NAMALWA (cell line): ENCODE results near the gene PLCG2.
"Not testable (repeated sequence)": the region's sequence is repeated elsewhere in the genome, so short reads cannot be mapped to it uniquely, and the experiment has no call there.

Experiments used
- DNase-seq: peaks from one replicate; pipeline ENCODE4 v3.0.0-alpha.2; 2015; ENCODE audit warnings: low spot score

The PLCG2 gene

DNA sequence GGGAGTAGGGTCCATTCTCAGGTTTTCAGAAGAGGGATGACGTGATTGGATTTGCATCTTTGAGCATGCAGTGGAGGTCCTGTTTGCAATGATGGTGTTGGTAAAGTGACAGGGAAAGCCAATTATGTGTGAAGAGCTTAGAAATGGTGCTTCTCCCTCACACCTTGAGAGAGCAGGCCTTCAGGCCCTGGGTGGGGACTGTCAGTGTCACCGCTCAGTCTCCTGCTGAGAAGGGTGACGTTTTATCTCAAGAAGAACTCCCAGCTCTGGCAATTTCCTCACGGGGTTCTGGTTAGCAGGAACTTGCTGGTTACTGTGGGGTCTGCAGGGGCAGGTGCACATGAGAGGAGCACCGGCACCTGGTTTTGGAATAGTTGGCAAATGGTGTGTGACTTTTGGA, 11.2 kb downstream of the PLCG2 start:
- DNase-seq: no peak

DNA sequence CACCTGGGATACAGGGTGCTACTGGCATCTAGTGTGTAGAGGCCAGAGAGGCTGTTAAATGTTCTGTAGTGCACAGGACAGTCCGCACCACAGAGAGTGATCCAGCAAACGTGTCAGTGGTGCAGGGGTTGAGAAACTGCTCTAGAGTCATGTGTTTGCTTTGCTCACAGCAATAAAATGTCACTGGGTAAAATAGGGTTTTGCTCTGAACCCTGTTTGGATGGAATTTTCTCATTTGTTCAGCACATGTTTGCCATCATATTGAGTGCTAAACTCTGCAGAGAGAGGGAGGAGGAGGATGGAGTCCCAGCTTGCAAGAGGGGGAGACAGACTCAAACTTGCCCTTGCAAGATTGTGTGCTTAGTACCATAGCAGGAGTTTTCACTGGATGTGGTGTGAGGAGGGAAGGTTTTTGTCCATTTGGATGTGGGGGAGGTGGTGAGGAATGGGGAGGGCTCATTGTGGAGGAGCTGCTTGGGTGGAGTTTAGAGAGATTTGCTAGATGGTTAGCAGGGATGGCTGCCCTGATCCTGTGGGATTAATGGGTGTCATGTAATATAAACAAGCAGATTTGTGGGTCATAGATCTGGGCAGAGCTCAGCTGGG, 11.8 kb downstream of the PLCG2 start:
- no peak for DNase-seq

DNA sequence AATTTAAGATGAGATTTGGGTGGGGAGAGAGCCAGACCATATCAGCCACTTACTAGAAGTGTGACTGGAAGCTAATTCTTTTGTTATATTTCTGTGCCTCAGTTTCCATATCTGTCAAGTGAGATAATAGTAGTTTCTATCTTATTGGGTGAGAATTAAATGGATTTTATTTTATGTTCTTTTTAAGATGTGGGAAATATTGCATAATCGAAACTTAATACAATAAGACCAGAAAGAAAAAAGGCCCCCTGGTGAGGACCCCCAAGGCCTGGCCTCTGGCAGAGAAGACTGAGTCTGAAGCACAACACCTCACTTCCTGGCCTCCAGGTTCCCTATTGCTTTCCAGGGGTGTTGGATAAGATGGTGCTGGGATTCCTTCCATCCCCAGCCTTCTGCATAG, 13.7 kb downstream of the PLCG2 start:
- no peak for DNase-seq

DNA sequence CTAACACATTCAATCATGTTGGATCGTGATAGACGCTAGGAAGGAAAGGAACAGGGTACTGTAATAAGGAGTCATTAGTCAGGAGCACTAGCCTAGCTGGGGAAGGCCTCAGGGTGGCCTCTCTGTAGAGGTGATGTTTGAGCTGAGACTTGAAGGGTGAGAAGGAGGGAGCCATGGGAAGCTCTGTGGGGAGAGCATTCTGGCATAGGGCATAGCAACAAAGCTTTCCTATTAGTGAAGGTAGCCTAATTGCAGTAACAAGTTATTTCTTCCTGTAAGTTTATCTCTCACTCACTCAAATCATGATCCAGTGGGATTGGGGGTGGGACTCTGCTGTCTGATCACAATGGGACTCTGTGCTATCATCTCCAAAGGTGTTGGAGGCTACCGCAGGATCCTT, 16.1 kb downstream of the PLCG2 start:
- no peak for DNase-seq

DNA sequence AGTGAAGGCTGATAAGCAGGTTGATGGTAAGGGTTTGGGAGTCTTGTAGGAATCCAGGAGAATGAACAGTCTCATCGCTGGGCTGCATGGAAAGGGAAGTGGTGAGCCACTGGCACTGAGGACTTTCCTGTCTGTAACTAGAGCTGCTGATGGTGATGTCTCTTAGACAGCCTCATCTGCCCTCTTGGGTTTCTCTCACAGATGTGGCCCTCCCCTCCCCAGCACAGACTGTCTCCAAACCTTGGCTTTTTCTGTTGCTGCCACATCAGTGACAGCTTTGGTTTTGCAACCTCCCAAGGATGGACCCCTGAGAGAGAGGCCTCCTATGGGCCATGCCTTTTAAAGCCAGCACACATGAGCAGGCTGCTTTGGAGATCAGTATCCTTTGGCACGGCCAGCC, 16.9 kb downstream of the PLCG2 start:
- peak; percentile 61 for DNase-seq

DNA sequence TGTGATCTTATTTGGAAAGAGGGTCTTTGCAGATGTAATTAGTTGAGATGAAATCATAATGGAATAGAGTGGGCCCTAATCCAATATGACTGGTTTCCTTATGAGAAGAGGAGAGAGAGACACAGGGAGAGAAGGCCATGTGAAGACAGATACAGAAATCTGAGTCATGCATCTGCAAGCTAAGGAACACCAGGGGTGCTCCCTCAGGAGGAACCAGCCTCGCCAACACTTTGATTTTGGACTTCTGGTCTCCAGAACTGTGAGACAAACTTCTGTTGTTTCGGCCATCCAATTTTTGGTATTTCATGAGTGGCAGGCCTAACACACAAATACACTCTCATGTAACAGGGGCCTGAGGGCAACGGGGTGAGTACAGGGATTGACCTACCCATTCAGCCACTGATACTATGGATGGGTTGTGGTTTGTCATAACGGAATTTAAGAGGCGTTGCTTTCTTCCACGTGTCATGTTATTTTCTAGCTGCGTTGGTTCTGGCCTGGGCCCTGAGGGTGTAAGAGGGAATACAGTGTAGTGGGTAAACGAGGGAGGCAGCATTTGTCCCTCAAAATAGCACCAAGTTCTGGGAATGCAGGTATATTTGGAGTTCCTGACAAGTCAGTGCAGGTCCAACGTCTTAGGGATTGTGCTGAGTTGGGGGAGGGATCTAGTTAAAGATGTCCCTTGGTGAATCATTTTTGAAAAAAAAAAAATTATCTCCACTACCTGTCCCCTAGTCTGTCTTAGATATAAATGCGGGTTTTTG, 17.7 kb downstream of the PLCG2 start:
- peak; percentile 24 for DNase-seq

DNA sequence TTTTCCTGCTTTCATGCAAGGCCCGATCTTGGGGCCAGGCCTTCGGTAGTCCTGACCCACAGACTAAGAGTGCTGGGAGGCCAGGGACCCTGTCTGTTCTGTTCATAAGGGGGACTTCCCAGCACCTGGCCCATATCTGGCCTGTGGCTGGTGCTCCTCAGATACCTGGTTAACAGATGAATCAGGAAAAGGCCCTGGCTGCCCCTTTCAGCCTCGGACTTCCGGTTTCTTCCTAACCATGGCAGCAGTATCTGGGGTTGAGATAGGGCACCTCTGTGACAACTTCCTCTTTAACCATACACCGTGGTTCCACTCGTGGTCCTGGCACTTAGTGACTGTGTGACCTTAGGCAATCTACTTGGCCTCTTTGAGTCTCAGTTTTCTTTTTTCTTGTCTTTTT, 18.4 kb downstream of the PLCG2 start:
- peak; percentile 76 for DNase-seq

DNA sequence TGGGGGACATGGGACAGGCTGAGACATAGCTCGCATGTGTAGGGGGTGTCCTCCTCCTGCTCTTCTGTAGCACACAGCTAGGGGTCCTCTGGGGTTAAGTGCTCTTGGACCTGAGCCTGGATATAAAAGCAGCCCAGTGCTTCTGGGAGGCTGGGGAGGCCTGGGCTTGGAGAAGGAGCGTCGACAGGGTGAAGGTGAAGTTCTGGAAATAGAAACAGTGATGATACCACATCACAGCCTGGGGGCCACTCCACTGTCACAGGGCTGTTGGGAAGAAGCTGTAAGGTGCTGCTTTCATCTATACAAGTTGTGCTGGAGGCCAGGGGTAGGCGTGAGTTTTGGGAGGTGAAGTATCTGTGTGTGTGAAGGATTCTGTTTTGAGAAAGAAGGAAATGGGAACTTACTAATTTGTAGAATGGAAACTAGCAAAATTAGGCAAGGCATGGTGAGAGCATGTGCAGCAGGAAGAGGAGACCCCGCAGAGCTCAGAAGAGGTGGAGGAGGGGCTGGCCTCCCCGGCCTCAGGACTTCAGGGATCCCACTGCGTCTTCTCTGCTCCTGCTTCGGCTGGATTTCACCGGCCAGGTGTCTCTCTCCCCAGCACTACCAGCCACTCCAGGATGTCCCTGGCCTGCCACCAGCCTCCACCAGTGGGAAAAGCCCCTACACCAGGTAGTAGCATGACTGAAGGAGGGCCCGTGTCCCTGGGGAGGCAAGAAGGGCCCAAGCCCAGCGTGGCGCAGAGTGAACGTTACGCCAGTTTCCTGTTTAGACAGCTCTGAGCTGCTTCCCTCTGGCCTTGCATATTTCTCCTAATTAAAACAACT, 19.4 kb downstream of the PLCG2 start:
- peak; percentile 91 for DNase-seq

DNA sequence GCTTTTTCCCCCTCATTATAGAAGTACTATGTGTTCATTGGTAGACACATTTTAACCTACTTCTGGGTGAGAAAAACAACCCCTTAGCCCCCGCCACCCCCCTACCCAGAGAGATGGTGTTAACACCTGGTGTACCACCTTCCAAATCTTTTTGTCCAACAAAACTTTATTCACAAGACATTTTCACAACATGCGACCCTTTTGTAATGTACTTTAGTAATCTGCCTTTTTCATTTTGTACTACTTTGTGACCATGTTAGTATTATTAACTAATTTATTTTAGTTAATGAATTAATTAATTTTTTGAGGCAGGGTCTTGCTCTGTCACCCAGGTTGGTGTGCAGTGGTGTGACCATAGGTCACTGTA, 20.0 kb downstream of the PLCG2 start:
- no peak for DNase-seq

DNA sequence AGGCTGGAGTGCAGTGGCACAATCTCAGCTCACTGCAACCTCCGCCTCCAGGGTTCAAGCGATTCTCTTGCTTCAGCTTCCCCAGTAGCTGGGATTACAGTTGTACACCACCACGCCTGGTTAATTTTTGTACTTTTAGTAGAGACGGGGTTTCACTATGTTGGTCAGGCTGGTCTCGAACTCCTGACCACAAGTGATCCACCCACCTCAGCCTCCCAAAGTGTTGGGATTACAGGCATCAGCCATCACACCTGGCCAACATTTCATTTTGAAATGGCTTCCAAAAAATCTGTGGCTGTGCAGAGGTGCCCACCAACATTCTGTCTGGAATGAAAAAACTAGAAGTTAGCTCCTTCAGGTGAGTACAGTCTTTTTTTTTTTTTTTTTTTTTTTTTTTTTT, 22.6 kb downstream of the PLCG2 start:
- DNase-seq: not testable (repeated sequence)

DNA sequence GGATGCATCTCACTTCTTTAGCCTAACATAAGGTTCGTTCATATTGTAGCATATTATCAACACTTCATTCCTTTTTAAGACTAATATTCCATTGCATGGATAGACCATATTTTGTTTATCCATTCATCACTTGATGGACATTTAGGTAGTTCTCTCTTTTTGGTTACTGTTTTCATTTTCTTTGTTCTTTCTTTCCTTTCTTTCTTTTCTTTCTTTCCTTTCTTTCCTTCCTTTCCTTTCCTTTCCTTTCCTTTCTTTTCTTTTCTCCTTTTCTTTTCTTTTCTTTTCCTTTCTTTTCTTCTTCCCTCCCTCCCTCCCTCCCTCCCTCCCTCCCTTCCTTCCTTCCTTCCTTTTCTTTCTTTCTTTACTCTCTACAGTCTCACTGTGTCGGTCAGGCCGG, 24.2 kb downstream of the PLCG2 start:
- DNase-seq: no peak

DNA sequence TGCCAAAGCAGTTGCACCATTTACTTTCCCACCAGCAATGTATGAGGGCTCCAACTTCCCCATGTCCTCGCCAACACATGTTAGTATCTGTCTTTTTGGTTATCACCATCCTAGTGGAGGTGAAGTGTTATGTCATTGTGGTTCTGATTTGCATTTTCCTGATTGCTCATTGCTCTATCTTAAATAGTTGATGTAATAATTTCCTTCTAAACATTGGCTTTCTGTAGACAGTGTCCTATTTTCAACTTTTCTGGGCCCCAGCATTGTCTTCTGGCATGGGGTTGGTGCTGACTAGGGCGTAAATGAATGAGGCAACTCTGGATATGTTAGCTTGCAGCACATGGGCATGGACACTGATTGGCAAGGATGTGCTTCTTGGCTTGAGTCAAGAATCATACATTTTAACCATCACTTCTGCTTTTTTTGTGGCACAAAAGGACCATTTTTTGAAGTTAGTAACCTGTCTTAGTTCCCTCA, 25.1 kb downstream of the PLCG2 start:
- DNase-seq: peak; percentile 71

DNA sequence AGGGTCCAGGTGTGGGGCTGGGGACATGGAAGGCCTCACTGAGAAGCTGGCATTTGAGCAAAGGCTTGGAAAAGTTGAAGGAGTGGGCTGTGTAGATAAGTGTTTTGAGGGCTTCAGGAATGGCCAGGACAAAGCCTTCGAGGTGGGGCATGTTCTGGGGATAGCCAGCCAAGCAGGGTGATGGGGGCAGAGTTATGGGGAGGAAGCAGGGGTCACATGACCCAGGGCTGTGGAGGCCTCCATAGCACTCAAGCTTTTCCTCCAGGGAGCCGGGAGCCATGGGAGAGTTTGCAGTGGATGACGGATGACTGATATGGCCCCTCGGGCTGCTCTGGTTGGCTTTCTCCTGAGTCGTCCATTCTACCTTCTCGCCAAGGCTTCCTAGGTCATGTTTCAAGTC, 27.6 kb downstream of the PLCG2 start:
- no peak for DNase-seq

DNA sequence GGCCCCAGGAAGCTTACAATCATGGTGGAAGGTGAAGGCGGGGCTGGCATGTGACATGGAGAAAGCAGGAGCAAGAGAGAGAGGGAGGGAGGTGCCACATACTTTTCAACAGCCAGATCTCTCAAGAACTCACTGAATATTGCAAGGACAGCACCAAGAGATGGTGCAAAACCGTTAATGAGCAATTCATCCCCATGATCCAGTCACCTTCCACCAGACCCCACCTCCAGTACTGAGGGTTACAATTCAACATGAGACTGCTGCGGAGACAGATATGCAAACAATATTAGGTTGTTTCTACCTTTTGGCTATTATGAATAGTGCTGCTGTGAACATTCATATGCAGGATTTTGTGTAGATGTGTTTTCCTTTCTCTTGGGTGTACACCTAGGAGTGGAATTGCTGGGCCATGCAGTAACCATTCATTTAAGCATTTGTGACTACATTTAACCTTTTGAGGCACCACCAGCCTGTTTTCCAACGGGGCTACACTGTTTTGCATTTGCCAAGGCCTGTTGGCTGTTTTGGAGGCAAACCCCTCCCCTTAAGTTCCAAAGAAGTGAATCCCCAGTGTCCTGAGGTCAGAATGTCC, 28.8 kb downstream of the PLCG2 start:
- peak; percentile 38 for DNase-seq

DNA sequence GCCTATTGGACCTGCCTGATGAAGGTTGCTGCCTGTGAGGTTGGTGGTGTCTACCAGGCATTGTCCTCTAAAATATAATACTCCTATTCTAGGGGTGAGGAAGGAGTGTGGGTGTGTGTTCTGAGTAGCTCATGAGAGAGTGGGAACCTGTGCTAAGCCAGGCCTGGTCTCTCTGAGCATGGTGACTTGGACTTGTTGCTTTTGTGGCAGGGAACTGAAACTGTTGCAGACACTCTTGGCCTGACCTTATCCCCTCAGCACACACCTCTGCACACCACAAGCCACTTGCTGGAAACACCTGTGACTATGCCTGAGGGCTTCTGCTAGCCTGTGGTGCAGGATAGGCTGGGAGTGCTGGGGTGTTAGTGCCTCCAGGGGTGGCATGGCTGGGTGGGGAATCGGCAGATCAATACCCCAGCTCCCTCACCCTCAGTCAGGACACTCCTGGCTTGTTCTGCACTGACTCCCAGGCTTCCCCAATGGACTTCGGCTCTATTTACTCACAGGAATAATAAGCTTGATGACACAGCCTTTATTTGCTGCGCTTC, 29.9 kb downstream of the PLCG2 start:
- peak; percentile 93 for DNase-seq

DNA sequence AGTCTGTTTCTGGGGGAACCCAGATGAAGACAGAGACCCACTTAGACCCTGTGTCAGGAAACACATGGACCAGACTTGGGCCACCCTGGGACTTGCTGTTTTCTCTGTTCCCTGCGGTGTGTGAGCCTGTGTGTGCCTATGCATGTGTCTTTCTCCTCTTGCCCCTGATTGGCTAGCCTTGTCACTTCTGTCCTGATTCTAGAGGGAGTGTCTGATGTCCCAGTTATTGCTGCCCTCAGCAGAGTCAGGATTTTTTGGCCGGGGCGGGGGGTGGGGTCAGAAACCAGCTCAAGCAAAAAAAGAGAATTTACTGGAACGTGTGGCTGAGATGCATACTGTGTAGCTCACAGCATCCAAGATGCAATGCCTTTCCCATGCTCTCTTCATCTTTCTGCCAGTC, 30.5 kb downstream of the PLCG2 start:
- no peak for DNase-seq

DNA sequence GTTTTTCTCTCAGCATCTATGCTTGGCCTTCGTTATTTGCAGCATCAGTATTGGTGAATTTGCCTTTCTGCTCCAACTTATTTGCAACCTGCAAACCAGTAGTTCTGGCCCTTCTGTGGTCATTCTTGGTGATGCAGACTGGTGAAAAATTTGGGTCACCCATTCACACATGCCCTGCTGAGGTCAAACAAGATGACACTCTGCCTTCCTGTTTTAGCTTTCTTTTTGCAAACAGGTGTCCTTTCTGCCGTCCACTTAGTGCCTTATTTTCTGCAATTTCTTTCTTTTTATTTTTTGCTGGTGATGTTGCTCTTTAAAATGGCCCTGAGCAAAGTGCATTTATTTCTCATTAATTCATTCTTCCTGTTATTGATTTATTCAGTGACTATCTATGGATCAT, 31.3 kb downstream of the PLCG2 start:
- DNase-seq: peak; percentile 69

DNA sequence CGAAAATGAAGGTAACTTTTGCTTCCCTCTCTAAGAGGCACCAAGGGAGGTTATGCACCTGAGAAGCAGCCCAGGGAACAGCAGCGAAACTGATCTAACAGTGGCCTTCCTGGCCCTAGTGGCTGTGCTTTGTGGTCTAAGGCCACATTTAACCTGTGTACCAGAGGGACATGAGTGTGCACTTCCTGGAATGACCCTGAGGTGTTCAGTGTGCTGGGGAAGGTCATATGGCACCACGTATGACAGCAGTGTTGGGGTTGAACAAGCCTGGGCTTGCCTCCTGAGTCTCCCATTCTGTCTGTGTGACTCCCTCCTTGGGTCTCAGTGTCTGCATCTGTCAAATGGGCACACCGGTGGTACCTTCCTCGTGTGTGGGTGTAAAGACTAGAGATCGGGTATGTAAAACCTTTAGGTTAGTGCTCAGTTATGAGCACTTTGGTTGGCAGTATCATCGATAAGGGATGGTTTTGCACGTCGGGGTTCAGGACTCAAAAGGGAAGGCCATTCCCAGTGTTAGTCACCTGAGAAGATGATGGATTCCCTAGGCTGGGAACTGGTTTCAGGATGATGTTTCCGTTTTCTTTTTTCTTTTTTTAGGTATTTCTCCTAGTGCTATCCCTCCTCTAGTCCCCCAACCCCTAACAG, 31.9 kb downstream of the PLCG2 start:
- DNase-seq: peak; percentile 50

DNA sequence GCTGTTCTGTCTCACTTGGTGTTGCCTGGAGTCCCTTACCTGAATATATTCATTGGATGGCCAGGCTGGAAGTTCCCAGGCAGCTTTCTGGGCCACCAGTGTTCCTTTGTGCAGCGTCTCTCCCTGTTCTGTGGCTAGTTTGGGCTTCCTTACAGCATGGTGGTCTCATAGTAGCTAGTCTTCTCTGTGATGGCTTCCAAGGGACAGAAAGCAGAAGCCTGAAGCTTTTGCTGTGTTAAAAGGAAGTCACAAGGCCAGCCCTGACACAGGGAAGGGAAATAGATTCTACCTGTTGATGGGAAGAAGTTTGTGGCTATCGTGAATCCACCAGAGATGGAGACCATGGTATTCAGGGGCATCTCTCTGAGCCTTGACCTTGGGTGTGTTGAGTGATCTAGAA, 34.6 kb downstream of the PLCG2 start:
- DNase-seq: peak; percentile 41

DNA sequence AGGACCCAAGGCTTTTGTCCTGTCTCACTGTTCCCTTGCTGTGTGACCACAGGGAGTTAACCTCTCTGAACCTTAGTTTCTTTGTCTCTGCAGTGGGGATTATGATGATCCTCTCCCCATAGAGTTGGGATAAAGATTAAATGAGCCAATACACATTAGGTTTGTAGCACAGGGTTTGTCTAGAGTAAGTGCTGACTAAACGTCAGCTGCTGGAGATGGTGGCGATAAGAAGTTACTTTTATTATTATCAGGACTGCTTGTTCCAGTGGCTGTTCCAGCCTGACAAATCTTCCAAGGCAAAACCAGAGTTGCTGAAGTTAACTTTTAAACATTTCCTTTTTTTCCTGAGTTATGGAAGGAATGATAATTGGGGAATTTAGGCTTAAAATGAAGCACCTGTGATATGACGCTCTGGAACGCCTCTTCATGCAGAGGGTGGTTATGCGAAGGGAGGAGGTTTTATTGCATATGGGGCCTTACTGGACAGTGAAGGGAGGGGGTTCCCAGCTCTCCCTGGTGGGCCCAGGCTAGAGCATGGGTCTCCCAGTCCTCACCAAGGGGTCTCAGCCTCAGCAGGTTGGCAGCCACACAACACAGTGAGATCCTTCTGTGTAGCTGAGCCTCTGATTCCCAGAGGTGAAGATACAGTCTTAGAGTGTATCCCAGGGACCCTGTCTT, 35.8 kb downstream of the PLCG2 start:
- DNase-seq: peak; percentile 60

DNA sequence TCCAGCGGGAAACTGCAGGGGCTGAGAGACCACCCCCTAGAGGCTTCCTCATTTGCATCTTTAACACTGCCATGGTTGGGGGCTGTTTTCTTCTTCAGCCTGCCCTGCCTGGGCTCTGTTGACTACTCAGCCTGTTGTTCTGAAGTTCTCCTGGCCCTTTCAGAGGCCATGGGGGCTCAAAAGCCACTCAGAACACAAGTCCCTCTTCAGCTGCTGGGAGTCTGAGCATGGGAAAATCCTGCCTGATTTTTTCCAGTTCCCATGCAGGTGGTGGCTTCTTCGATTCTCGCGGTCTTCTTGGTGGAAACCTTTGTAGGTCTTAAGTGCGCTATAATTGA, 36.3 kb downstream of the PLCG2 start:
- DNase-seq: peak; percentile 62
